ENCODE results near the gene PPFIBP1.

DNA sequence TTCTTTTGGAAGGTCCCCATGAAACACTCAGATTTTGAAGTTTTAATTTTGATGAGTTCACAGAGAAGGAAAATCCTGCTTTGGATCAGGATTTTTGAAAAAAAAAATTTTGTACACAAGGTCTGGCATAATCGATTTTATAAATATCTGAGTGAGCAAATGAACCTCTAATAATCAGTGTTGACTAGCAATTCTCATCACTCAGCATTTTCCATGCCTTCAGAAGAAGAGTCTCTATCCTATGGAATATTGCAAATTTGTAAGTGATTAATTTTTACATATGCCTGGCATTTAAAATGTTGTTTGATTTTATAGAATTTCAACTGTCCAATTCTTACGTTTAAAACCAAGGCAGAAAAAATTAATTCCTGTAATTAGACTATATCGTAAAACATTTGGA lies 141.7 kb downstream of the PPFIBP1 start:
- TF ChIP-seq POLR2A (IDR thresholded peaks at IDR 0.05; ENCODE audit: low read depth, low read length) (no peak), TAF1 (IDR thresholded peaks at IDR 0.05; ENCODE audit: borderline replicate concordance, low read depth, low read length) (no peak), POLR2AphosphoS5 (IDR thresholded peaks at IDR 0.05; ENCODE audit: low read depth, low read length) (no peak)

All from GM12892 (cell line).